Liver (tissue), 9 donors: ENCODE measurements around the gene TMEM131. TPM values are rescaled to one million over a fixed set of nuclear protein-coding genes. Genes with fewer than 3 reads are reported as not detected.

Experiments used
- DNase-seq: peaks from one replicate; pipeline ENCODE4 v3.0.0-alpha.2; 2017; ENCODE audit warnings: low spot score
- H3K27ac ChIP-seq, 2 donors: one replicate each; pipeline ENCODE4 v1.7.0; 2013; ENCODE audit warnings: inconsistent platforms in 2 of 2, low read length in 2 of 2, control low read depth in 1 of 2, low read depth in 1 of 2, mild to moderate bottlenecking in 1 of 2
- H3K27me3 ChIP-seq, 4 donors: one replicate each; pipeline versions ENCODE4 v1.6.1 to v1.7.0; 2013; ENCODE audit warnings: low read length in 3 of 4, inconsistent platforms in 1 of 4, mild to moderate bottlenecking in 1 of 4, moderate library complexity in 1 of 4; ENCODE audit not compliant: control insufficient read depth in 4 of 4, insufficient read depth in 4 of 4
- H3K36me3 ChIP-seq, 4 donors: one replicate each; pipeline versions ENCODE4 v1.6.1 to v1.7.0; 2013; ENCODE audit warnings: low read length in 3 of 4, mild to moderate bottlenecking in 3 of 4, low read depth in 1 of 4, moderate library complexity in 1 of 4; ENCODE audit not compliant: control insufficient read depth in 4 of 4, insufficient read depth in 3 of 4
- H3K4me1 ChIP-seq, 4 donors: one replicate each; pipeline versions ENCODE4 v1.6.1 to v1.7.0; 2013; ENCODE audit warnings: low read length in 3 of 4, mild to moderate bottlenecking in 3 of 4, moderate library complexity in 1 of 4; ENCODE audit not compliant: control insufficient read depth in 4 of 4, insufficient read depth in 4 of 4
- H3K4me3 ChIP-seq, 3 donors: one replicate each; pipeline versions ENCODE4 v1.6.1 to v1.7.0; 2013; ENCODE audit warnings: low read length in 3 of 3, control low read depth in 1 of 3, low read depth in 1 of 3, mild to moderate bottlenecking in 1 of 3
- H3K9ac ChIP-seq, 2 donors: one replicate each; pipeline ENCODE4 v1.7.0; 2013; ENCODE audit warnings: low read length in 2 of 2, mild to moderate bottlenecking in 2 of 2, moderate library complexity in 2 of 2, control low read depth in 1 of 2, low read depth in 1 of 2
- H3K9me3 ChIP-seq, 4 donors: one replicate each; pipeline versions ENCODE4 v1.6.1 to v1.7.0; 2013; ENCODE audit warnings: low read length in 3 of 4; ENCODE audit not compliant: control insufficient read depth in 4 of 4
- CTCF ChIP-seq: fragments of 150-350 bp; IDR thresholded peaks from 2 replicates; pipeline ENCODE4 v1.5.1; 2017; ENCODE audit warnings: improper control_type of control experiment, low read depth, low read length; ENCODE audit not compliant: missing input control
- EGR1 ChIP-seq, 2 donors: IDR thresholded peaks; 2 replicates each; pipeline ENCODE4 v1.6.1; 2016 to 2018; ENCODE audit warnings: antibody characterized with exemption in 2 of 2, low read depth in 2 of 2
- FOXA2 ChIP-seq: IDR thresholded peaks from 2 replicates; pipeline ENCODE4 v1.6.1; 2016; ENCODE audit warnings: antibody characterized with exemption
- GABPA ChIP-seq, 2 donors: IDR thresholded peaks in 1 of 2; conservative IDR thresholded peaks in 1 of 2; 2 replicates each; pipeline ENCODE4 v1.6.1; 2016; ENCODE audit warnings: antibody characterized with exemption in 2 of 2, mild to moderate bottlenecking in 1 of 2, moderate library complexity in 1 of 2
- HNF4A ChIP-seq, 2 donors: conservative IDR thresholded peaks; 2 replicates each; pipeline ENCODE4 v1.6.1; 2016; ENCODE audit warnings: antibody characterized with exemption in 2 of 2, mild to moderate bottlenecking in 2 of 2
- HNF4G ChIP-seq: IDR thresholded peaks from 2 replicates; pipeline ENCODE4 v1.6.1; 2016; ENCODE audit warnings: antibody characterized with exemption
- JUND ChIP-seq, 2 donors: IDR thresholded peaks; 2 replicates each; pipeline ENCODE4 v1.6.1; 2016; ENCODE audit warnings: antibody characterized with exemption in 2 of 2
- NR2F2 ChIP-seq: IDR thresholded peaks from 2 replicates; pipeline ENCODE4 v1.6.1; 2016; ENCODE audit warnings: antibody characterized with exemption
- RAD21 ChIP-seq, 2 donors: IDR thresholded peaks; 2 replicates each; pipeline ENCODE4 v1.6.1; 2016; ENCODE audit warnings: antibody characterized with exemption in 2 of 2, mild to moderate bottlenecking in 2 of 2
- RXRA ChIP-seq, 2 donors: IDR thresholded peaks; 2 replicates each; pipeline ENCODE4 v1.6.1; 2017 to 2018; ENCODE audit warnings: antibody characterized with exemption in 2 of 2, mild to moderate bottlenecking in 1 of 2
- SP1 ChIP-seq: IDR thresholded peaks from 2 replicates; pipeline ENCODE4 v1.6.1; 2018; ENCODE audit warnings: antibody characterized with exemption, mild to moderate bottlenecking
- TAF1 ChIP-seq: conservative IDR thresholded peaks from 2 replicates; pipeline ENCODE4 v1.6.1; 2016; ENCODE audit warnings: antibody characterized with exemption, mild to moderate bottlenecking
- YY1 ChIP-seq: IDR thresholded peaks from 2 replicates; pipeline ENCODE4 v1.6.1; 2016; ENCODE audit warnings: antibody characterized with exemption, mild to moderate bottlenecking
- ZBTB33 ChIP-seq: IDR thresholded peaks from 2 replicates; pipeline ENCODE4 v1.6.1; 2016; ENCODE audit warnings: antibody characterized with exemption
- WGBS: extraction: QIAGEN DNeasy Blood & Tissue Kit; methylation state at CpG from one replicate; pipeline ENCODE4 v1.1.7; 2013; 5-methylcytosine and 5-hydroxymethylcytosine counted together
- polyA plus RNA-seq, 2 donors: library from polyadenylated mRNA; stranded (reverse) in 1 of 2; unstranded in 1 of 2; fragments of 200-250 nt in 1 of 2; fragments of >200 nt in 1 of 2; fragmentation: Nextera tagmentation in 1 of 2; extraction: Ambion mirVana in 1 of 2; gene quantifications; one replicate each; pipeline versions ENCODE4 v1.2.1 to v1.2.3, GENCODE V29; 2013 to 2015
- total RNA-seq, 2 donors: library from RNA; depleted of rRNA; stranded (reverse); fragments of >200 nt; gene quantifications; one replicate each; pipeline ENCODE4 v1.2.3, GENCODE V29; 2014
- TF ChIP-seq, protein P1 (sequence below): IDR thresholded peaks from 2 replicates; pipeline ENCODE4 v1.6.1; 2016; ENCODE audit warnings: antibody characterized with exemption
- donor health status: healthy.
- donor health status: healthy.
- donor health status: healthy.
- donor health status: healthy.
- donor health status: healthy.

Gene TMEM131
- total and polyA plus RNA-seq, 4 donors: 6.1 to 22.8 (median 11.2) TPM

- no peak for TF ChIP-seq GABPA (IDR thresholded peaks at IDR 0.05 in 1 of 2, conservative IDR thresholded peaks at IDR 0.05 in 1 of 2)
- TF ChIP-seq SP1: no peak
- TF ChIP-seq TAF1: no peak
- TF ChIP-seq JUND (IDR thresholded peaks at IDR 0.05): no peak
- no peak for TF ChIP-seq HNF4G
- no peak for TF ChIP-seq EGR1 (IDR thresholded peaks at IDR 0.05; ENCODE audit: low read depth in 2 of 2)
- H3K27ac ChIP-seq: no peak overlapping the region
- no peaks in the 10 kb centered on the region for H3K4me1 ChIP-seq
- H3K9ac ChIP-seq: no peak overlapping the region
- no peaks in the 10 kb centered on the region for H3K27me3 ChIP-seq
- H3K4me3 ChIP-seq: no peak overlapping the region
- DNase-seq: no peak
- H3K9me3 ChIP-seq: peaks cover 0 to 4% (median 1%) of the 10 kb centered on the region in 4 donors
- 89% methylated on average over 8 of the region's 8 CpGs for WGBS
- no peaks in the 10 kb centered on the region for H3K36me3 ChIP-seq
These were observed 44.7 kb upstream of the TMEM131 start for GRCh38 chr2:98040331-98040939.

GRCh38 chr2:98039085-98039756, 43.5 kb upstream of the TMEM131 start:
- Histone ChIP-seq H3K9me3 (no peaks in the 10 kb centered on the region), H3K27me3 (no peaks in the 10 kb centered on the region), H3K27ac (no peak overlapping the region), H3K9ac (no peak overlapping the region), H3K36me3 (no peaks in the 10 kb centered on the region), H3K4me3 (no peak overlapping the region), H3K4me1 (no peaks in the 10 kb centered on the region)
- TF ChIP-seq RAD21 (IDR thresholded peaks at IDR 0.05) (no peak), SP1 (no peak), RXRA (IDR thresholded peaks at IDR 0.05) (no peak), HNF4A (conservative IDR thresholded peaks at IDR 0.05) (no peak)
- 71% methylated on average over 12 of the region's 12 CpGs for WGBS
- no peak for DNase-seq

GRCh38 chr2:98037666-98038336, 42.1 kb upstream of the TMEM131 start:
- Histone ChIP-seq H3K27ac (no peak overlapping the region), H3K36me3 (no peaks in the 10 kb centered on the region), H3K4me1 (no peaks in the 10 kb centered on the region), H3K9me3 (no peaks in the 10 kb centered on the region), H3K4me3 (no peak overlapping the region), H3K9ac (no peak overlapping the region), H3K27me3 (no peaks in the 10 kb centered on the region)
- no peak for DNase-seq
- 87% methylated on average over 2 of the region's 2 CpGs for WGBS
- no peak for TF ChIP-seq HNF4A (conservative IDR thresholded peaks at IDR 0.05)
- TF ChIP-seq FOXA2: no peak
- TF ChIP-seq NR2F2: no peak
- no peak for TF ChIP-seq YY1
- no peak for TF ChIP-seq SP1
- TF ChIP-seq CTCF: no peak
- no peak for TF ChIP-seq GABPA (IDR thresholded peaks at IDR 0.05 in 1 of 2, conservative IDR thresholded peaks at IDR 0.05 in 1 of 2)
- TF ChIP-seq, protein P1, sequence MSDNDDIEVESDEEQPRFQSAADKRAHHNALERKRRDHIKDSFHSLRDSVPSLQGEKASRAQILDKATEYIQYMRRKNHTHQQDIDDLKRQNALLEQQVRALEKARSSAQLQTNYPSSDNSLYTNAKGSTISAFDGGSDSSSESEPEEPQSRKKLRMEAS: no peak
- TF ChIP-seq ZBTB33: no peak
